ENCODE results near the gene ASB13.

DNA sequence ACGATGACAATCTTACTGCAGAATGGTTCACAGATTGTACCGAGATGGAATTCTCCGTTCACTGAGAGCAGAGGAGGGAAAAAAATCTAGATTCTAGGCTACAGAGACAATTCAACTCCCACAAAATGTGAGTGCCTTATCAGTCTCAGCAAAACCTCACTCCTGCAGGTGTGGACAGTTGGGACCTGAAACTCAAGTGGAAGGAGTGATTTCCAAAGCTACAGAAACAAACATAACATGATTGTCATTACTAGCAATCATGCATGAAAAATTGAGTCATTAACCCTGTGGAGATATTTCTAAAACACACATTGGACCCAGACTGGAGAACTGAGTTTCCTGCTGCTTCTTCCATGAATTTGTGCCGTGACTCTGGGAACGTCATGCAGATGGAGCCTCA, 71.3 kb downstream of the ASB13 start:
- TF ChIP-seq POLR2AphosphoS5 (IDR thresholded peaks at IDR 0.05; ENCODE audit: low read depth, low read length) (no peak), POLR2A (IDR thresholded peaks at IDR 0.05; ENCODE audit: low read depth, low read length) (no peak)

Measured in GM12892 (cell line).